Left renal cortex interstitium (tissue), 4 donors: ENCODE results near the gene GALNT16. TPM values are rescaled to one million over a fixed set of nuclear protein-coding genes. Genes with fewer than 3 reads are reported as not detected.
"Not testable (repeated sequence)": the region's sequence is repeated elsewhere in the genome, so short reads cannot be mapped to it uniquely, and the experiment has no call there.

Experiments used
- DNase-seq, 4 donors: peaks; one replicate each; pipeline ENCODE4 v3.0.0-alpha.2; 2013; ENCODE audit warnings: low read depth in 4 of 4, low spot score in 2 of 4, missing footprints in 1 of 4
- polyA plus RNA-seq, 4 donors: library from polyadenylated mRNA; unstranded; fragments of 120-200 nt; gene quantifications; one replicate each; pipeline ENCODE4 v1.2.1, GENCODE V29; 2013; ENCODE audit not compliant: insufficient read length in 4 of 4

GALNT16 gene
- polyA plus RNA-seq, 4 donors, result 2.3 to 5.0 (median 4.4) TPM

- no peak for DNase-seq
Observed at GRCh38 chr14:69357544-69358200, 97.7 kb downstream of the GALNT16 start.

DNA sequence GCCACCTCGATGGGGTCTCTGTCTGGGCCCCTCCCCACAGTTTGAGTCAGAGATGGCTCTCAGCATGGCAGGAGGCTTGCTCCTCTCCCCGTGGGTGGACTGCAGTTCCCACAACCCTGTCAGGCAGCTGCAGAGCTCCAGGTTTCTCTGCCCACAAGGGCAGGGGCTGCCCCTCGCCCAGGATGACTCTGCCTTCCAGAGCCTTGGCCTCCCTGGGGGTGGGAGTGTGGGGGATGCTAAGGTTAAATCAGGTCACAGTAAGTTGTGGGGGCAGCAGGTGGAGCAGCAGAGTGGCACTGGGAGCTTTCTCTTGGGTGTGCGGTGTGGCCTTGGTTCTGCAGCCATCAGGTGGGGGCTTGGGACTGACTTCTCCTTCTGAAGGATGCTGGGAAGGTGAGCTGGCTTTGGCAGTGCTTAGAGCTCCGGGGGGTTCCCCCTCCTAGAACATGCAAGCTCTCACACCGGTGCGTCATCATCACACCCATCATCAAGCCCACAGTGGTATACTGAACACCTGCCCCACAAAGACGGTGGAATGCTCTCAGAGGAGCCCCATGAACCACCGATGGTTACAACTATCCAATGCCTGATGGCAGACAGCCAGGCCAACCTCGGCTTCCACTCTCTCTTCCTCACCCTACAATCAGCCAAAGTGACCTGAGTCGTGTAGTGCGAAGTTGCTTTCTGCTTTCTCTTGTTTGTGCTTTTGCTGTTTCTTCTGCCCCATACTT is 98.4 kb downstream of the GALNT16 start:
- DNase-seq, result no peak

DNA sequence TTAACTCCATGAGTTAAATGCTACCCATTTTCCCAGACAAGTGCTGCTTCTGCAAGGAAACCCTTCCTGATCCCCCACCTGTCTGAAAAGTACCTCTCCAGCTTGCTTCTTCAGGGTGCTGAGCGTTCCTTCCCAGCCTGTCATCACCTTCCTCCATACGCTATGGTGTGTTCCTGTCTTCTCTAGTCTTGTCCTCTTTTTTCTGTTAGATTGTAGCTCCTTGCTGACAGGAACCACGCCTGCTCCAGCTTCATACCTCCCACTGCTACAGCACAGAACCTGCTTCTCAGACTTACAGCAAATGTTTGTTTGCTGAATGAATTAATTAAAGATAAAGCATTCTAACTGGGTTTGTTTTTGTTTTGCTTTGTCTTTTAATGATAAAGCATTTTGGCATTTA is 99.0 kb downstream of the GALNT16 start:
- no peak for DNase-seq

GRCh38 chr14:69360438-69361108 is 100.6 kb downstream of the GALNT16 start:
- DNase-seq, result no peak

- DNase-seq, result no peak
Observed at GRCh38 chr14:69363055-69363454, 103.1 kb downstream of the GALNT16 start.

DNA sequence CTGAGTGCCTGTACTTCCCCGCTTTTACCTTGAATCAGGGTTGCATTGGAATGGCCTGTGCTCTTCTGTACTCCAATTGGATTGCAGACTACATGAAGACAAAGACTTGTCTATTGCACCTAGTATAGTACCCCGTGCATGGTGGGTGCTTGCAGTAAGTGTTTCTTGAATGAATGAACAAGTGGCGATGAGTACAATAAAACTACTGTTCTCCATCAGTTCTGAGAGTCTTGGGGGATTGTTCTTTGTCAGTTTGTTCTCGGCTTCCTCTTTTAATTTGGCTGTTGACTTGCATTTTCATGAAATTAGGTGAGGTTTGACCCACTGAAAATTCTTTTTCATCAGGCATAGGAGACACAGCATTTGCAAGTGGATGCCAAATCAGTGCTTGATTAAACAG is 104.0 kb downstream of the GALNT16 start:
- no peak for DNase-seq

DNA sequence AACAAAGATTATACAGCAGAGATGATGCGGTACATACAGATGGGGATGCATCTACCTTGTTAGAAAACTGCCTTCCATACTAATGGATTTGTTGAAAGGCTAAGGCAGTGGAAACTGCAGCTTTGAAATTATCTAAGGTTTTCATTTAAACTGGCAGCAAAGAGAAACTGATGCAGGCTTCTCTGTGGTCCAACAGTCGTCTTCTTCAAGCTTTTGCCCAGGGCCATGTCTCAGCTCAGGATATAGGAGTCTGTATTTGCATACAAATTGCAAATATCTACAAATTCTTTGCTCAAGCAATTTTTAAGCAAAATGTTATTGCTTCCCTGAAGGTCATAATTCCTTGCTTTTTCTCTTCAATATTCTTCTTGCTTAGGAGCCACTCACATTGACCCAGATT is 104.4 kb downstream of the GALNT16 start:
- DNase-seq, result no peak

DNA sequence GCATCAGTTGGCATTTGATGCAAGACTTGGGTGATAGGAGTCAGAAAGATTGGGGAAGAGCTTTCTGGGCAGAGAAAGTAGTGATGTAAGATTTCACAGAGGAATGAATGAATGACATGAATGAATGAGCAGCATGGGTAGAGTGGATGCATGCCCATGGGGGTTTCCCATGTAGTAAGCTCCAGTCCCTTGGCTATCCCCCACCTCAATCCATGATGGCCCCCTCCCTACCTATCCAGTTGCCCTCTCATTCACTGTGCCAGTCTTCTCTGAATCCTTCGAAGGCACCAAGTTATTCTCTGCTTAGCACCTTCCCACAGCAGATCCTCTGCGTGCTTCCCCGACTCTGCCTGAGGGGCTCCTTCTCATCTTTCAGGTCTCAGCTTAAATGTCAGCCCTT is 106.1 kb downstream of the GALNT16 start:
- no peak for DNase-seq

DNA sequence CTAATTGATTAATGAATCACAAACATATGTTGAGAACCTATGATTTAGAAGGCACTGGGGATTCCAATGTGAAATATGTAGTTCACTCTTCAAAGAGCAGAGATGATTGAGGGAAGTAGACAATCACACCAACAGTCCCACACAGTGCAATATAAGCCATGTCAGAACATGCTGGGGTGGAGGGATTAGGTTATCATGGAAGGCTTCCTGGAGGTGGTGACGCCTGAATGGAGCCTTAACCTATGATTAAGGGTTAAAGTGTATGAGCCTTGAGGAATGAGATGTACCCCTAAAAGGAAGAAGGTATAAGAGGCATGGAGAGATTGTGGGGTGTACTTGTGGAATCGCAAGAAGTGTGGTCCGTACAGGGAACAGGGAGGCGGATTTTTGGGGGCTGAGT is 106.8 kb downstream of the GALNT16 start:
- no peak for DNase-seq

DNA sequence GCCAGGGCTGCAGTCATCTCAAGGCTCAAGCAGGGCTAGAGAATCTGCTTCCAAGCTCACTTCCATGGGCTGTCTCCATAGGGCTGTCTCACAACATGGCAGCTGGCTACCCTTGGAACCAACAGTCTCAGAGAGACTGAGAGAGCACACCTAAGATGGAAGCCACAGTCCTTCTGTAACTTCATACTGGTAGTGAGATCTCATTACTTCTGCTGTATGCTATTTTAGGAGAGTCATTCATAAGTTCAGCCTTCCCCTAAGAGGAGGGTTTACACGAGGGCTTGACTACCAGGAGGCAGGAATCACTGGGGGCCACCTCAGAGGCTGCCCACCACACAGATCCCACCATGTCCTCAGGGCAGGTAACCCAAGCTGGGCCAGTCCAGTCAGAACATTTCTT is 108.4 kb downstream of the GALNT16 start:
- DNase-seq, result no peak

DNA sequence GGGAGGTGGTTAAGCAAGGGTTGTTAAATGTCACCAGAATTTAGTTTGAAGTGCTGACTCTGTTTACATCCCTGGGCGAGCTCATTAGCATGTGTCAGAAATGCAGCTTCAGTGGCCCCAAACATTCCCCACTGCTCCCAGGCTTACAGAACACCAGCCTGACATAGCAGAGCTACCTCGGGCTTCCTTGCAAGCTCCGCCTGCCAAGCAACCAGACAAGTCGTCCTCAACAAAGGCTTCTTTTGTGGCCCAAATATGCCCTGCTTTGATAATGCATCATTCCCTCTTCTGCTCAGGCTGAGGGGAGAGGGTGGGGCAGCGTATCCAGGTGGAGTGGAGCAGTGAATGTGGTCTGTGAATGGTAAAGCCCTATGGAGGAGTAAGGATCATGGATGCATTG is 110.1 kb downstream of the GALNT16 start:
- no peak for DNase-seq

GRCh38 chr14:69372146-69372545 is 112.2 kb downstream of the GALNT16 start:
- DNase-seq, result no peak

DNA sequence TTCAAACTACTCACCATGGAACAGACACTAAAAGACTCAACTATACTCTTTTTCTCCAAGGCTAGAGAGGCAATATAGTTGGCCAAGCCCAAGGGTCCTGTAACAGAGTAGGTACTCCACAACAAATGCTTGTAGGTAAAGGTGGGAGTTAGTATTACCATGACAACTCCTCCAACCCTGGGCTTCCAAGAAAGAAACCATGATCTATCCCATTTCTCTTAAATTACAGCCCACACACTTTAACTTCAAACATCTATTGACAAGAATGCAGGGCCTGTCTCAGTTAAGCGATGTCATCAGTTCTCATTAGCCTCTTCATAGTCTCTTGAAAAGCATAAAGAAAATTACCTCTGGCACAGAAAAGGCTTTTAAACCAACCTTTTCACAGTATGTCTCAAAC is 113.1 kb downstream of the GALNT16 start:
- no peak for DNase-seq

DNA sequence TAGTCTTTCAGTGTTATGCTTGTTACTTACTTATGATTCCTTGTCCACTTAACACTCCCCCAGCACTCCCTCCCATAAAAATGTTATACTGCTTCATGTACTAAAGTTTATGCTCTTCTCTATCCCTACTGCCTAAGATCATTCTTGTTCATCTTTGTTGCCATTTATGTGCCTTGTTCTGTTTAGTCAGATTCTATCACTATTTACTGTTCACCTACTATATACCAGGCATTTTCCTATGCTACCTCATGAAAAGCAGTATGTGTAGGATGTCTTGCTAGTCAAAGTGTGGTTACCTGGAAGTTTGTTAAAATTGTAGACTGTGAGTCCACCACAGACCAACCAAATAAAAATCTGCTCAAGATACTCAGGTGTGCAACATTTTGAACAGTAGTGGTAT is 114.3 kb downstream of the GALNT16 start:
- no peak for DNase-seq

- DNase-seq, result no peak
Observed at GRCh38 chr14:69375182-69375581, 115.2 kb downstream of the GALNT16 start.

- no peak for DNase-seq
Observed at GRCh38 chr14:69375722-69376121, 115.8 kb downstream of the GALNT16 start.

DNA sequence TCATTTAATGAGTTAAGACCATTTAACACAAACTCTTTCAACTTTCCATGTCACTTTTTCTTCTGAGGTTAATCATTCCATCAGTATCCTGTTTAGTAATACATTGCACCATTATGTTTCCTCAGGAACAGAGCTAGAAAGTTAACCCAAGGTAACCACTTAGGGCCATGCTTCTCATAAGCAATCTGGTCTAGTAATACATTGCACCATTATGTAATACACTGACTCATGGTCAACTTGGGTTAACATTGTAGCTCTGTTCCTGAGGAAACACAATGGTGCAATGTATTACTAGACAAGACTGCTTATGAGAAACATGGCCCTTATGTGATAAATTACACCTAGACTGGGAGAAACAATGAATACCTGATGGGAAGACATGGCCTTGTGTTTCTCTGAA is 116.5 kb downstream of the GALNT16 start:
- no peak for DNase-seq

GRCh38 chr14:69378274-69378673 is 118.3 kb downstream of the GALNT16 start:
- DNase-seq, result no peak

- no peak for DNase-seq
Observed at GRCh38 chr14:69387311-69387710, 127.4 kb downstream of the GALNT16 start.

DNA sequence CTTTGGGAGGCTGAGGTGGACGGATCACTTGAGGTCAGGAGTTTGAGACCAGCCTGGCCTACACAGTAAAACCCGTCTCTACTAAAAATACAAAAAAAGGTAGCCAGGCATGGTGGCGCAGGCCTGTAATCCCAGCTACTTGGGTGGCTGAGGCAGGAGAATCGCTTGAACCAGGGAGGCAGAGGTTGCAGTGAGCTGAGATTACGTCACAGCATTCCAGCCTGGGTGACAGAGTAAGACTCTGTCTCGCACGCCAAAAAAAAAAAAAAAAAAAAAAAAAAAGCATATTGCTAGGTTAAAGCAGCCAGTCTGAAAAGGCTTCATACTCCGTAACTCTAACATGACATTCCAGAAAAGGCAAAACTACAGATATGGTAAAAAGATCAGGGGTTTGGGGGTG is 131.4 kb downstream of the GALNT16 start:
- DNase-seq, result not testable (repeated sequence)

DNA sequence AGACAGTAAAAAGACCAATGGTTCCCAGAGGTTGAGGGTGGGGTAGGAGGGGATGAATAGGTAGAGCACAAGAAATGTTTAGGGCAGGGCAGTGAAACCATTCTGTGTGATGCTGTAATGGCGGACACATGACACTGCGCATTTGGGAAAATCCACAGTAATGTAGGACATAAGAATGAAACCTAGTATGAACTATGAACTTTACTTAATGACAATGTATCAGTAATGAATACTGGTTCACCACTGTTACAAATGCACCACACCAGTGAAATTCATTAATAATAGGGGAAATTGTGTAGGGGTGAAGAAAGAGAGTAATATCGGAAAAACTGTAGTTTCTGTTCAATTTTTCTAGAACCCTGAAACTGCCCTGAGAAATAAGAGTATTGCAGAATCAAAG is 132.5 kb downstream of the GALNT16 start:
- no peak for DNase-seq

GRCh38 chr14:69395929-69396328 is 136.0 kb downstream of the GALNT16 start:
- DNase-seq, result no peak
